SK-N-SH treated with all-trans-retinoic acid at 6 μM for 48 hours (cell line): ENCODE results near the gene MBNL3.

Experiments
- ATAC-seq: fragments of 200-7000 bp; cut with Tn5 transposase; 3 replicates; pipeline ENCODE4 v1.9.1; 2020; ENCODE audit warnings: mild to moderate bottlenecking, moderate library complexity
- ARNTL ChIP-seq: fragments of 450-650 bp; formaldehyde crosslinking; IDR thresholded peaks from 2 replicates; pipeline ENCODE4 v1.5.0; 2020; ENCODE audit warnings: low read depth, mild to moderate bottlenecking, moderate library complexity, borderline replicate concordance
- BACH2 ChIP-seq: fragments of 250-450 bp; sonication (Bioruptor Pico); IDR thresholded peaks from 2 replicates; pipeline ENCODE4 v1.9.0; 2021; ENCODE audit warnings: mild to moderate bottlenecking, borderline replicate concordance
- GLIS3 ChIP-seq: fragments of 250-450 bp; sonication (Bioruptor Pico); IDR thresholded peaks from 2 replicates; pipeline ENCODE4 v1.5.0; 2020; ENCODE audit warnings: mild to moderate bottlenecking, moderate library complexity
- ISL1 ChIP-seq: fragments of 250-450 bp; sonication (Bioruptor Pico); IDR thresholded peaks from 2 replicates; pipeline ENCODE4 v2.1.2; 2022; ENCODE audit warnings: mild to moderate bottlenecking, moderate library complexity
- OSR1 ChIP-seq: fragments of 250-450 bp; sonication (Bioruptor Pico); IDR thresholded peaks from 2 replicates; pipeline ENCODE4 v1.8.0; 2022; ENCODE audit warnings: moderate library complexity, mild to moderate bottlenecking, inconsistent platforms
- PATZ1 ChIP-seq: fragments of 250-450 bp; sonication (Bioruptor Pico); IDR thresholded peaks from 2 replicates; pipeline ENCODE4 v1.8.0; 2020; ENCODE audit warnings: mild to moderate bottlenecking, moderate library complexity, borderline replicate concordance
- POU6F1 ChIP-seq: fragments of 250-450 bp; sonication (Bioruptor Pico); IDR thresholded peaks from 2 replicates; pipeline ENCODE4 v1.8.0; 2021; ENCODE audit warnings: low read depth, mild to moderate bottlenecking, moderate library complexity, borderline replicate concordance
- PPARA ChIP-seq: fragments of 250-450 bp; sonication (Bioruptor Pico); IDR thresholded peaks from 2 replicates; pipeline ENCODE4 v1.5.0; 2020; ENCODE audit warnings: mild to moderate bottlenecking, borderline replicate concordance
- RARB ChIP-seq: fragments of 250-450 bp; sonication (Bioruptor Pico); IDR thresholded peaks from 2 replicates; pipeline ENCODE4 v1.8.0; 2021; ENCODE audit warnings: mild to moderate bottlenecking, moderate library complexity
- SNAI2 ChIP-seq: fragments of 250-450 bp; sonication (Bioruptor Pico); IDR thresholded peaks from 2 replicates; pipeline ENCODE4 v1.5.0; 2020; ENCODE audit warnings: mild to moderate bottlenecking, moderate library complexity
- TCF4 ChIP-seq: fragments of 250-450 bp; sonication (Bioruptor Pico); IDR thresholded peaks from 2 replicates; pipeline ENCODE4 v1.8.0; 2021; ENCODE audit warnings: mild to moderate bottlenecking, moderate library complexity, borderline replicate concordance
- TOX ChIP-seq: fragments of 250-450 bp; sonication (Bioruptor Pico); IDR thresholded peaks from 2 replicates; pipeline ENCODE4 v1.8.0; 2021; ENCODE audit warnings: mild to moderate bottlenecking, moderate library complexity, borderline replicate concordance
- TSHZ2 ChIP-seq: fragments of 250-450 bp; sonication (Bioruptor Pico); IDR thresholded peaks from 2 replicates; pipeline ENCODE4 v1.5.0; 2020; ENCODE audit warnings: mild to moderate bottlenecking, moderate library complexity
- ZC3H10 ChIP-seq: fragments of 250-450 bp; sonication (Bioruptor Pico); IDR thresholded peaks from 2 replicates; pipeline ENCODE4 v1.5.1; 2021; ENCODE audit warnings: mild to moderate bottlenecking, moderate library complexity
- ZFP3 ChIP-seq: fragments of 250-450 bp; sonication (Bioruptor Pico); IDR thresholded peaks from 2 replicates; pipeline ENCODE4 v1.5.0; 2020; ENCODE audit warnings: mild to moderate bottlenecking, moderate library complexity
- ZFP30 ChIP-seq: fragments of 450-650 bp; formaldehyde crosslinking; IDR thresholded peaks from 2 replicates; pipeline ENCODE4 v1.5.0; 2022; ENCODE audit warnings: mild to moderate bottlenecking, moderate library complexity
- ZNF70 ChIP-seq: fragments of 450-650 bp; formaldehyde crosslinking; IDR thresholded peaks from 2 replicates; pipeline ENCODE4 v1.5.0; 2020; ENCODE audit warnings: mild to moderate bottlenecking, moderate library complexity
- TF ChIP-seq, protein P1 (sequence below): fragments of 250-450 bp; sonication (Bioruptor Pico); IDR thresholded peaks from 2 replicates; pipeline ENCODE4 v1.5.1; 2021; ENCODE audit warnings: mild to moderate bottlenecking, moderate library complexity
- TF ChIP-seq, protein P2 (sequence below): fragments of 250-450 bp; sonication (Bioruptor Pico); IDR thresholded peaks from 2 replicates; pipeline ENCODE4 v1.5.1; 2020; ENCODE audit warnings: low read depth, mild to moderate bottlenecking, moderate library complexity

The MBNL3 gene

DNA sequence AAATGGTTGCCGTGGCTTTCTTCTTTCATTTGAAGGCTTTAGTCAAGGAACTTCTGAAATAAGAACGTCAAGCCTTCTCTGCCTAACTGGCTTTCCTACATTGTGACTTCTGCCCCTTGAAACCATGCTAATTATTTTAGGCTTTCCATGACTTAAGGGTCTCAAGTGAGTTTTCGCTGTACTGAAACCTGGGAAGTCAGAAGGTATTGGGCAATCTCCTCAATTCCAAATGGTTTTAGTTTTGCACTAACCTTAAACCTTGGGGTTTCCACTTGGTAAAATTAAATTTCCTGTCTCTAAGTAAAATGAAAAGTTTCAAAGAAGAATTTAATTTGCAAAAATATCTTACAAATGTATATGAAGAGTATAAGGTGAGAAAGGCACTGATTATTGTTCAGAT lies 73.8 kb downstream of the MBNL3 start:
- ATAC-seq: no peak
- TF ChIP-seq SNAI2 (CRISPR knock-in tag) (no peak), BACH2 (CRISPR knock-in tag) (no peak), ZC3H10 (CRISPR knock-in tag) (no peak), POU6F1 (CRISPR knock-in tag) (no peak), ARNTL (no peak), ZFP3 (CRISPR knock-in tag) (no peak), RARB (CRISPR knock-in tag) (no peak), PPARA (no peak)

- no peak for TF ChIP-seq TCF4 (CRISPR knock-in tag)
- TF ChIP-seq PATZ1 (CRISPR knock-in tag): no peak
- no peak for TF ChIP-seq RARB (CRISPR knock-in tag)
- no peak for TF ChIP-seq POU6F1 (CRISPR knock-in tag)
- TF ChIP-seq PPARA: no peak
- TF ChIP-seq, protein P1, sequence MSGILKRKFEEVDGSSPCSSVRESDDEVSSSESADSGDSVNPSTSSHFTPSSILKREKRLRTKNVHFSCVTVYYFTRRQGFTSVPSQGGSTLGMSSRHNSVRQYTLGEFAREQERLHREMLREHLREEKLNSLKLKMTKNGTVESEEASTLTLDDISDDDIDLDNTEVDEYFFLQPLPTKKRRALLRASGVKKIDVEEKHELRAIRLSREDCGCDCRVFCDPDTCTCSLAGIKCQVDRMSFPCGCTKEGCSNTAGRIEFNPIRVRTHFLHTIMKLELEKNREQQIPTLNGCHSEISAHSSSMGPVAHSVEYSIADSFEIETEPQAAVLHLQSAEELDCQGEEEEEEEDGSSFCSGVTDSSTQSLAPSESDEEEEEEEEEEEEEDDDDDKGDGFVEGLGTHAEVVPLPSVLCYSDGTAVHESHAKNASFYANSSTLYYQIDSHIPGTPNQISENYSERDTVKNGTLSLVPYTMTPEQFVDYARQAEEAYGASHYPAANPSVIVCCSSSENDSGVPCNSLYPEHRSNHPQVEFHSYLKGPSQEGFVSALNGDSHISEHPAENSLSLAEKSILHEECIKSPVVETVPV (CRISPR knock-in tag): no peak
- TF ChIP-seq ARNTL: no peak
- TF ChIP-seq ZNF70 (CRISPR knock-in tag): no peak
- TF ChIP-seq TOX (CRISPR knock-in tag): no peak
- TF ChIP-seq, protein P2, sequence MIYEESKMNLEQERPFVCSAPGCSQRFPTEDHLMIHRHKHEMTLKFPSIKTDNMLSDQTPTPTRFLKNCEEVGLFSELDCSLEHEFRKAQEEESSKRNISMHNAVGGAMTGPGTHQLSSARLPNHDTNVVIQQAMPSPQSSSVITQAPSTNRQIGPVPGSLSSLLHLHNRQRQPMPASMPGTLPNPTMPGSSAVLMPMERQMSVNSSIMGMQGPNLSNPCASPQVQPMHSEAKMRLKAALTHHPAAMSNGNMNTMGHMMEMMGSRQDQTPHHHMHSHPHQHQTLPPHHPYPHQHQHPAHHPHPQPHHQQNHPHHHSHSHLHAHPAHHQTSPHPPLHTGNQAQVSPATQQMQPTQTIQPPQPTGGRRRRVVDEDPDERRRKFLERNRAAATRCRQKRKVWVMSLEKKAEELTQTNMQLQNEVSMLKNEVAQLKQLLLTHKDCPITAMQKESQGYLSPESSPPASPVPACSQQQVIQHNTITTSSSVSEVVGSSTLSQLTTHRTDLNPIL (CRISPR knock-in tag): no peak
- TF ChIP-seq ISL1 (CRISPR knock-in tag): no peak
- TF ChIP-seq ZFP30 (CRISPR knock-in tag): no peak
- TF ChIP-seq GLIS3 (CRISPR knock-in tag): no peak
- no peak for TF ChIP-seq OSR1 (CRISPR knock-in tag)
- TF ChIP-seq TSHZ2 (CRISPR knock-in tag): no peak
- TF ChIP-seq BACH2 (CRISPR knock-in tag): no peak
These were observed 74.4 kb downstream of the MBNL3 start for GRCh38 chrX:132414404-132414803.

GRCh38 chrX:132413459-132413858 lies 75.4 kb downstream of the MBNL3 start:
- ATAC-seq: no peak
- TF ChIP-seq ZNF70 (CRISPR knock-in tag): no peak
- no peak for TF ChIP-seq RARB (CRISPR knock-in tag)
- no peak for TF ChIP-seq PATZ1 (CRISPR knock-in tag)
- TF ChIP-seq, protein P1 (CRISPR knock-in tag): no peak
- TF ChIP-seq ARNTL: no peak
- TF ChIP-seq GLIS3 (CRISPR knock-in tag): no peak
- TF ChIP-seq ZC3H10 (CRISPR knock-in tag): no peak
- TF ChIP-seq TCF4 (CRISPR knock-in tag): no peak
- no peak for TF ChIP-seq SNAI2 (CRISPR knock-in tag)
- no peak for TF ChIP-seq PPARA

More at GRCh38 chrX:132414404-132414803, 74.4 kb downstream of the MBNL3 start:
- ATAC-seq: no peak
